ENCODE data around the gene CD300A. TPM values are rescaled to one million over a fixed set of nuclear protein-coding genes. Genes with fewer than 3 reads are reported as not detected.
A peak's percentile ranks its signal among the peaks of the same experiment; 100 is the strongest.

CD300A gene
- total RNA-seq, 1 experiment from 2014 or later, result 0.71 TPM

DNA sequence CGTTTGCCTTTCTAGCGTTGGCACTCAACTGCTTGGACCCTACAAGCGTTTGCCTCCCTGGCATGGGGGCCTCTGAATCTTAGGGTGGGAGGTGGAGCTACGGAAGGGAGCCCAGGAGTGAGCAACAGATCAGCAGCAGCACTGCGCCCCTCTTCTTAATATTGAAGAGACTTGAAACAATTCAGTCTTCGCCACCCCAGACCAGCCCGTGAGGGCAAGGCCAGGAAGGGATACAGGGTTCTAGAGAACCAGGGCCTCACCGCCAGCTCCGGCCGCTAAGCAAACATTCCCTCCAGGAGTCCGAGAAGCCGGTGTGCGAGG lies 36.1 kb upstream of the CD300A start:
- RAD21 ChIA-PET (ENCODE audit: low non-redundant PET in 1 of 2, low total read pairs in 2 of 2, uncharacterized antibody in 2 of 2, unreplicated experiment in 2 of 2), result interaction anchor here in 1 of 2 experiments (1.2 kb wide), 1 partner anchor 13 kb away, joined by 6 read pairs; no protein-coding TSS in a partner anchor
- Histone ChIP-seq H3K4me1 (ENCODE audit: control insufficient read depth in 1 of 2, insufficient read depth in 2 of 2, low read length in 2 of 2) (peaks cover 40 to 65% of the 10 kb centered on the region in 2 experiments), H3K9me2 (ENCODE audit: insufficient read depth) (no peaks in the 10 kb centered on the region), H3K36me3 (ENCODE audit: control insufficient read depth in 1 of 2, insufficient read depth in 2 of 2, low read length in 2 of 2) (no peaks in the 10 kb centered on the region), H3K79me2 (ENCODE audit: insufficient read depth, low read length) (peaks cover 3% of the 10 kb centered on the region; the same call in 1 of the 2 replicates), H3K9ac (ENCODE audit: low read length) (peak overlapping the region; percentile 66), H3K27me3 (ENCODE audit: insufficient read depth, low read length) (no peaks in the 10 kb centered on the region), H4K20me1 (ENCODE audit: insufficient read depth) (no peaks in the 10 kb centered on the region), H3K27ac (ENCODE audit: low read depth, low read length) (peak overlapping the region; percentile 89), H3K4me3 (replicated peaks in 1 of 2; ENCODE audit: low read depth in 1 of 2, low read length in 2 of 2) (peak overlapping the region; percentile 64 to 70), H3K9me3 (ENCODE audit: control insufficient read depth in 1 of 2, insufficient read depth in 1 of 2, low read depth in 1 of 2, low read length in 2 of 2) (no peaks in the 10 kb centered on the region), H3K4me2 (ENCODE audit: low read length) (peak overlapping the region; percentile 86), H2AFZ (ENCODE audit: low read depth, low read length, poor library complexity, severe bottlenecking) (peak overlapping the region; percentile 25)
- POLR2A ChIA-PET, result interaction anchor here (0.9 to 2.1 kb wide), 4 partner anchors 13 to 51 kb away, joined by 3 to 10 read pairs (median 5); no protein-coding TSS in a partner anchor
- no peak for TF ChIP-seq SP1 (IDR thresholded peaks at IDR 0.05; ENCODE audit: low read depth)
- TF ChIP-seq EGR1 (IDR thresholded peaks at IDR 0.05; ENCODE audit: low read depth), result no peak
- TF ChIP-seq MAX (IDR thresholded peaks at IDR 0.05), result no peak
- no peak for TF ChIP-seq SIN3A (IDR thresholded peaks at IDR 0.05; ENCODE audit: low read depth)
- no peak for TF ChIP-seq ELF1 (IDR thresholded peaks at IDR 0.05; ENCODE audit: borderline replicate concordance, low read depth)
- no peak for TF ChIP-seq ZBTB33 (IDR thresholded peaks at IDR 0.05; ENCODE audit: extremely low read depth, insufficient replicate concordance, low read length)
- TF ChIP-seq EZH2phosphoT487 (IDR thresholded peaks at IDR 0.05; ENCODE audit: borderline replicate concordance), result no peak
- no peak for TF ChIP-seq JUND (IDR thresholded peaks at IDR 0.05)
- no peak for TF ChIP-seq EZH2 (IDR thresholded peaks at IDR 0.05)
- TF ChIP-seq FOSL1 (IDR thresholded peaks at IDR 0.05; ENCODE audit: low read depth), result no peak
- TF ChIP-seq CEBPB (IDR thresholded peaks at IDR 0.05; ENCODE audit: low read depth), result no peak
- no peak for TF ChIP-seq YY1 (IDR thresholded peaks at IDR 0.05; ENCODE audit: extremely low read depth, insufficient replicate concordance, low read depth, low read length)
- TF ChIP-seq, protein P1, sequence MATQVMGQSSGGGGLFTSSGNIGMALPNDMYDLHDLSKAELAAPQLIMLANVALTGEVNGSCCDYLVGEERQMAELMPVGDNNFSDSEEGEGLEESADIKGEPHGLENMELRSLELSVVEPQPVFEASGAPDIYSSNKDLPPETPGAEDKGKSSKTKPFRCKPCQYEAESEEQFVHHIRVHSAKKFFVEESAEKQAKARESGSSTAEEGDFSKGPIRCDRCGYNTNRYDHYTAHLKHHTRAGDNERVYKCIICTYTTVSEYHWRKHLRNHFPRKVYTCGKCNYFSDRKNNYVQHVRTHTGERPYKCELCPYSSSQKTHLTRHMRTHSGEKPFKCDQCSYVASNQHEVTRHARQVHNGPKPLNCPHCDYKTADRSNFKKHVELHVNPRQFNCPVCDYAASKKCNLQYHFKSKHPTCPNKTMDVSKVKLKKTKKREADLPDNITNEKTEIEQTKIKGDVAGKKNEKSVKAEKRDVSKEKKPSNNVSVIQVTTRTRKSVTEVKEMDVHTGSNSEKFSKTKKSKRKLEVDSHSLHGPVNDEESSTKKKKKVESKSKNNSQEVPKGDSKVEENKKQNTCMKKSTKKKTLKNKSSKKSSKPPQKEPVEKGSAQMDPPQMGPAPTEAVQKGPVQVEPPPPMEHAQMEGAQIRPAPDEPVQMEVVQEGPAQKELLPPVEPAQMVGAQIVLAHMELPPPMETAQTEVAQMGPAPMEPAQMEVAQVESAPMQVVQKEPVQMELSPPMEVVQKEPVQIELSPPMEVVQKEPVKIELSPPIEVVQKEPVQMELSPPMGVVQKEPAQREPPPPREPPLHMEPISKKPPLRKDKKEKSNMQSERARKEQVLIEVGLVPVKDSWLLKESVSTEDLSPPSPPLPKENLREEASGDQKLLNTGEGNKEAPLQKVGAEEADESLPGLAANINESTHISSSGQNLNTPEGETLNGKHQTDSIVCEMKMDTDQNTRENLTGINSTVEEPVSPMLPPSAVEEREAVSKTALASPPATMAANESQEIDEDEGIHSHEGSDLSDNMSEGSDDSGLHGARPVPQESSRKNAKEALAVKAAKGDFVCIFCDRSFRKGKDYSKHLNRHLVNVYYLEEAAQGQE (IDR thresholded peaks at IDR 0.05; ENCODE audit: low read depth), result no peak
- no peak for TF ChIP-seq ZFX (IDR thresholded peaks at IDR 0.05)
- ATAC-seq (no peak), DNase-seq (ENCODE audit: low read depth, low spot score) (no peak)
- intact Hi-C loops (cut with micrococcal nuclease), result loop anchor here (2.0 kb wide), 1 partner anchor 14 kb away; no protein-coding TSS in a partner anchor
- TSS peak; percentile 67 for BruUV-seq (replicated peaks)
- CTCF ChIA-PET, result interaction anchor here (0.8 to 1.2 kb wide), 4 partner anchors 9 to 62 kb away, joined by 3 to 4 read pairs (median 4); partner anchors contain the start of gene GPR142
